ENCODE measurements around the gene AQP7.
"Not testable (repeated sequence)": the region's sequence is repeated elsewhere in the genome, so short reads cannot be mapped to it uniquely, and the experiment has no call there.

- not testable (repeated sequence) for TF ChIP-seq CTCF, POLR2A (IDR thresholded peaks at IDR 0.05)
Observed at GRCh38 chr9:33358641-33359040, 43.7 kb downstream of the AQP7 start.
